Transverse colon (tissue), 4 donors: Measurements from ENCODE around the gene VPS11.

Experiments used
- POLR2A ChIP-seq: fragments of 450-650 bp; IDR thresholded peaks from one replicate; pipeline ENCODE4 v1.6.1; 2016; ENCODE audit warnings: antibody characterized with exemption, mild to moderate bottlenecking, moderate library complexity
- POLR2AphosphoS5 ChIP-seq, 3 donors: sonication (generic); formaldehyde crosslinking; IDR thresholded peaks; one replicate each; pipeline ENCODE4 v1.6.1; 2016; ENCODE audit warnings: antibody characterized with exemption in 3 of 3
- TF ChIP-seq, protein P1 (sequence below), 5 experiments: fragments of 200-600 bp in 3 of 5; fragments of 450-650 bp in 2 of 5; sonication (generic) in 3 of 5; IDR thresholded peaks; 1 replicate in 2 of 5; 2 replicates in 3 of 5; pipeline ENCODE4 v1.5.1; 2016 to 2017; ENCODE audit warnings: antibody characterized with exemption in 5 of 5, inconsistent platforms in 3 of 5, mild to moderate bottlenecking in 2 of 5, moderate library complexity in 1 of 5

GRCh38 chr11:119024430-119025098 is 43.1 kb upstream of the VPS11 start:
- TF ChIP-seq, protein P1, sequence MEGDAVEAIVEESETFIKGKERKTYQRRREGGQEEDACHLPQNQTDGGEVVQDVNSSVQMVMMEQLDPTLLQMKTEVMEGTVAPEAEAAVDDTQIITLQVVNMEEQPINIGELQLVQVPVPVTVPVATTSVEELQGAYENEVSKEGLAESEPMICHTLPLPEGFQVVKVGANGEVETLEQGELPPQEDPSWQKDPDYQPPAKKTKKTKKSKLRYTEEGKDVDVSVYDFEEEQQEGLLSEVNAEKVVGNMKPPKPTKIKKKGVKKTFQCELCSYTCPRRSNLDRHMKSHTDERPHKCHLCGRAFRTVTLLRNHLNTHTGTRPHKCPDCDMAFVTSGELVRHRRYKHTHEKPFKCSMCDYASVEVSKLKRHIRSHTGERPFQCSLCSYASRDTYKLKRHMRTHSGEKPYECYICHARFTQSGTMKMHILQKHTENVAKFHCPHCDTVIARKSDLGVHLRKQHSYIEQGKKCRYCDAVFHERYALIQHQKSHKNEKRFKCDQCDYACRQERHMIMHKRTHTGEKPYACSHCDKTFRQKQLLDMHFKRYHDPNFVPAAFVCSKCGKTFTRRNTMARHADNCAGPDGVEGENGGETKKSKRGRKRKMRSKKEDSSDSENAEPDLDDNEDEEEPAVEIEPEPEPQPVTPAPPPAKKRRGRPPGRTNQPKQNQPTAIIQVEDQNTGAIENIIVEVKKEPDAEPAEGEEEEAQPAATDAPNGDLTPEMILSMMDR (IDR thresholded peaks at IDR 0.05): no peak
- no peak for TF ChIP-seq POLR2A
- no peak for TF ChIP-seq POLR2AphosphoS5 (IDR thresholded peaks at IDR 0.05)
